ENCODE results near the gene VCAN.

DNA sequence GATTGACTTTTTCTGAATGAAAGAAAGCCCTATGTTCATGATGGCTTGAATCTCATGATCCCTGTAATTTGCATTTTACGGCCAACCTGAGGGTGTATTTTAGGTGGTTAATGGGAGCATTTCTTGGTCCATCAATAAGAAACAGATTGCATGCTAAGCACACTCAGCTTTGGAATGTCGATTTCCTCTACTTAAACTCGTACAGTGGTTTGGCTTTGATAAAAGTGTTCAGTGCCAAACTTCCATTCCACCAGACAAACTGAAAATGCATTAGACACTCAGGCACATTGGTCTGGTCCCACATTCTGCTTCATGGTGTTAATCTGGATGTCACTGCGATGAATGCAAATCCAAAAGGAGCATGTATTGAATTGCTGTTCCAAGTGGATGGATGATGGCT is 77.0 kb downstream of the VCAN start:
- TF ChIP-seq LEF1 (IDR thresholded peaks at IDR 0.05; ENCODE audit: borderline replicate concordance) (no peak), SUZ12 (IDR thresholded peaks at IDR 0.05) (no peak), ARNT (IDR thresholded peaks at IDR 0.05) (no peak), ZNF384 (IDR thresholded peaks at IDR 0.05) (no peak), BHLHE40 (IDR thresholded peaks at IDR 0.05; ENCODE audit: borderline replicate concordance) (no peak), TARDBP (IDR thresholded peaks at IDR 0.05) (no peak), FOXM1 (IDR thresholded peaks at IDR 0.05; ENCODE audit: borderline replicate concordance) (no peak), FOXA1 (IDR thresholded peaks at IDR 0.05) (no peak), HDGF (IDR thresholded peaks at IDR 0.05; ENCODE audit: borderline replicate concordance) (no peak), ELF4 (IDR thresholded peaks at IDR 0.05) (no peak), SP1 (IDR thresholded peaks at IDR 0.05) (no peak)
- TF ChIP-seq, protein P1, sequence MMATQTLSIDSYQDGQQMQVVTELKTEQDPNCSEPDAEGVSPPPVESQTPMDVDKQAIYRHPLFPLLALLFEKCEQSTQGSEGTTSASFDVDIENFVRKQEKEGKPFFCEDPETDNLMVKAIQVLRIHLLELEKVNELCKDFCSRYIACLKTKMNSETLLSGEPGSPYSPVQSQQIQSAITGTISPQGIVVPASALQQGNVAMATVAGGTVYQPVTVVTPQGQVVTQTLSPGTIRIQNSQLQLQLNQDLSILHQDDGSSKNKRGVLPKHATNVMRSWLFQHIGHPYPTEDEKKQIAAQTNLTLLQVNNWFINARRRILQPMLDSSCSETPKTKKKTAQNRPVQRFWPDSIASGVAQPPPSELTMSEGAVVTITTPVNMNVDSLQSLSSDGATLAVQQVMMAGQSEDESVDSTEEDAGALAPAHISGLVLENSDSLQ (IDR thresholded peaks at IDR 0.05) = no peak
